H1 (cell line): Measurements from ENCODE around the gene PEPD. TPM values are rescaled to one million over a fixed set of nuclear protein-coding genes. Genes with fewer than 3 reads are reported as not detected.

ENCODE experiments used
- CTCF ChIA-PET: fragments of 300-600 bp; sonication (Branson Sonifier 250); formaldehyde crosslinking; loops from one replicate; lab custom pipeline; 2021; ENCODE audit not compliant: partially characterized antibody; lab: Charles Lee
- POLR2A ChIA-PET: fragments of 300-600 bp; sonication (Branson Sonifier 250); formaldehyde crosslinking; loops from one replicate; lab custom pipeline; 2021; ENCODE audit warnings: inconsistent platforms; ENCODE audit not compliant: partially characterized antibody; lab: Charles Lee
- DNase-seq, 2 experiments: peaks; one replicate each; pipeline versions ENCODE4 v3.0.0 to v3.0.0-alpha.2; 2010 to 2022; ENCODE audit warnings: low spot score in 2 of 2, low read depth in 1 of 2, mixed read lengths in 1 of 2
- FAIRE-seq: peaks from 2 replicates; lab custom pipeline; 2011; peaks lifted over from hg19 to GRCh38; lab: Jason Lieb, UNC
- H2AFZ ChIP-seq: 2 replicates; pipeline ENCODE4 v1.8.1; 2012; ENCODE audit warnings: low read length, inconsistent platforms
- H2AK5ac ChIP-seq: 2 replicates; pipeline ENCODE4 v1.6.1; 2013; ENCODE audit warnings: low read depth, low read length
- H2BK120ac ChIP-seq: replicated peaks from 2 replicates; pipeline ENCODE3; 2013; ENCODE audit warnings: low read depth, low read length, inconsistent platforms
- H2BK12ac ChIP-seq: 2 replicates; pipeline ENCODE4 v1.6.1; 2013; ENCODE audit warnings: low read depth, low read length
- H2BK15ac ChIP-seq: 2 replicates; pipeline ENCODE4 v1.6.1; 2013; ENCODE audit warnings: low read length
- H2BK20ac ChIP-seq: 2 replicates; pipeline ENCODE4 v1.6.1; 2013; ENCODE audit warnings: low read length
- H2BK5ac ChIP-seq: 2 replicates; pipeline ENCODE4 v1.6.1; 2013; ENCODE audit warnings: low read depth, low read length
- H3K14ac ChIP-seq: 2 replicates; pipeline ENCODE4 v1.6.1; 2013; ENCODE audit warnings: inconsistent platforms; ENCODE audit not compliant: insufficient read length
- H3K18ac ChIP-seq: 2 replicates; pipeline ENCODE4 v1.6.1; 2013; ENCODE audit warnings: low read length; ENCODE audit errors: extremely low read depth
- H3K23ac ChIP-seq: 2 replicates; pipeline ENCODE4 v1.6.1; 2013; ENCODE audit warnings: inconsistent platforms; ENCODE audit not compliant: insufficient read length
- H3K23me2 ChIP-seq: 2 replicates; pipeline ENCODE4 v1.6.1; 2013; ENCODE audit warnings: low read depth, low read length
- H3K27ac ChIP-seq: 2 replicates; pipeline ENCODE4 v1.6.1; 2011; ENCODE audit warnings: low read depth, low read length, inconsistent platforms
- H3K27me3 ChIP-seq, 4 experiments: replicated peaks in 1 of 4; 1 replicate in 1 of 4; 2 replicates in 3 of 4; pipeline versions ENCODE4 v1.6.1 to v1.8.1; 2011 to 2013; ENCODE audit warnings: low read length in 3 of 4, mild to moderate bottlenecking in 3 of 4, inconsistent platforms in 2 of 4, mixed read lengths in 2 of 4, moderate library complexity in 1 of 4; ENCODE audit not compliant: control insufficient read depth in 3 of 4, insufficient read depth in 3 of 4; ENCODE audit errors: extremely low read depth in 1 of 4
- H3K36me3 ChIP-seq, 4 experiments: 2 replicates each; pipeline versions ENCODE4 v1.6.1 to v1.8.1; 2011 to 2013; ENCODE audit warnings: mild to moderate bottlenecking in 4 of 4, low read length in 3 of 4, moderate library complexity in 2 of 4, control low read depth in 1 of 4, inconsistent platforms in 1 of 4; ENCODE audit not compliant: insufficient read depth in 4 of 4, control insufficient read depth in 2 of 4
- H3K4ac ChIP-seq: replicated peaks from 2 replicates; pipeline ENCODE3; 2013; ENCODE audit warnings: low read length, low read depth, mixed read lengths, inconsistent platforms; ENCODE audit not compliant: insufficient read length
- H3K4me1 ChIP-seq, 4 experiments: replicated peaks in 1 of 4; 1 replicate in 1 of 4; 2 replicates in 3 of 4; pipeline versions ENCODE4 v1.6.1 to v1.8.1; 2011 to 2013; ENCODE audit warnings: low read length in 3 of 4, inconsistent platforms in 2 of 4, mixed read lengths in 1 of 4; ENCODE audit not compliant: insufficient read depth in 4 of 4, control insufficient read depth in 3 of 4
- H3K4me2 ChIP-seq, 2 experiments: 2 replicates each; pipeline versions ENCODE4 v1.6.1 to v1.8.1; 2011 to 2013; ENCODE audit warnings: low read depth in 2 of 2, low read length in 2 of 2, control low read depth in 1 of 2, inconsistent platforms in 1 of 2, mild to moderate bottlenecking in 1 of 2; ENCODE audit not compliant: insufficient read depth in 1 of 2
- H3K4me3 ChIP-seq, 4 experiments: fragments of 200-600, 300-600 bp in 1 of 4; sonication (generic), shearing (Covaris generic), sonication (Bioruptor Twin) in 1 of 4; 2 replicates each; pipeline versions ENCODE4 v1.5.1 to v1.8.1; 2011 to 2016; ENCODE audit warnings: low read length in 4 of 4, low read depth in 3 of 4, control low read depth in 2 of 4, inconsistent platforms in 2 of 4, mild to moderate bottlenecking in 2 of 4, mixed read lengths in 1 of 4, moderate library complexity in 1 of 4; ENCODE audit not compliant: insufficient read depth in 2 of 4; ENCODE audit errors: extremely low read depth in 1 of 4
- H3K56ac ChIP-seq: replicated peaks from 2 replicates; pipeline ENCODE3; 2013; ENCODE audit warnings: low read depth, mild to moderate bottlenecking, mixed read lengths, low read length, inconsistent platforms; ENCODE audit not compliant: insufficient read length
- H3K79me1 ChIP-seq: 2 replicates; pipeline ENCODE4 v1.6.1; 2013; ENCODE audit warnings: low read depth, low read length, control low read depth
- H3K79me2 ChIP-seq, 2 experiments: 2 replicates each; pipeline versions ENCODE4 v1.6.1 to v1.8.1; 2012 to 2013; ENCODE audit warnings: low read length in 2 of 2, mild to moderate bottlenecking in 2 of 2, inconsistent platforms in 1 of 2; ENCODE audit not compliant: insufficient read depth in 2 of 2, control insufficient read depth in 1 of 2
- H3K9ac ChIP-seq, 4 experiments: replicated peaks in 1 of 4; 1 replicate in 1 of 4; 2 replicates in 3 of 4; pipeline versions ENCODE4 v1.6.1 to v1.8.1; 2011 to 2013; ENCODE audit warnings: low read depth in 3 of 4, low read length in 3 of 4, control low read depth in 2 of 4, mild to moderate bottlenecking in 2 of 4, moderate library complexity in 2 of 4, inconsistent platforms in 1 of 4; ENCODE audit errors: extremely low read depth in 1 of 4
- H3K9me3 ChIP-seq, 2 experiments: 2 replicates each; pipeline versions ENCODE4 v1.6.1 to v1.8.1; 2012 to 2013; ENCODE audit warnings: mild to moderate bottlenecking in 2 of 2, moderate library complexity in 2 of 2, control low read depth in 1 of 2, inconsistent platforms in 1 of 2, low read depth in 1 of 2, low read length in 1 of 2, mixed read lengths in 1 of 2; ENCODE audit not compliant: insufficient read depth in 2 of 2
- H4K20me1 ChIP-seq, 2 experiments: replicated peaks in 1 of 2; 2 replicates each; pipeline versions ENCODE3 to v1.8.1; 2011 to 2013; ENCODE audit warnings: inconsistent platforms in 2 of 2, low read length in 2 of 2, mild to moderate bottlenecking in 1 of 2; ENCODE audit not compliant: insufficient read depth in 2 of 2, control insufficient read depth in 1 of 2
- H4K5ac ChIP-seq: 2 replicates; pipeline ENCODE4 v1.6.1; 2013; ENCODE audit warnings: low read length, low read depth, mixed read lengths, inconsistent platforms; ENCODE audit not compliant: insufficient read length
- H4K8ac ChIP-seq: 2 replicates; pipeline ENCODE4 v1.8.0; 2013; ENCODE audit warnings: mild to moderate bottlenecking, moderate library complexity, low read length, inconsistent platforms; ENCODE audit not compliant: insufficient read depth; ENCODE audit errors: extremely low read depth
- H4K91ac ChIP-seq: replicated peaks from 2 replicates; pipeline ENCODE3; 2013; ENCODE audit warnings: low read length, mixed read lengths, inconsistent platforms; ENCODE audit not compliant: insufficient read length
- ATF3 ChIP-seq: IDR thresholded peaks from 2 replicates; pipeline ENCODE4 v1.6.1; 2011; ENCODE audit warnings: low read depth, mild to moderate bottlenecking, low read length; ENCODE audit not compliant: insufficient read depth
- JUN ChIP-seq: IDR thresholded peaks from 2 replicates; pipeline ENCODE4 v1.6.1; 2011; ENCODE audit warnings: low read depth, mild to moderate bottlenecking, improper control_type of control experiment, low read length
- KDM5A ChIP-seq: fragments of 200-600 bp; IDR thresholded peaks from 2 replicates; pipeline ENCODE4 v1.7.1; 2012; ENCODE audit warnings: mild to moderate bottlenecking, low read length, inconsistent platforms, mixed read lengths
- WGBS, 2 experiments: shearing (Covaris generic) in 1 of 2; methylation state at CpG; one replicate each; pipeline versions ENCODE4 v1.1.6 to v1.1.7; 2013 to 2015; ENCODE audit warnings: low lambda C conversion rate in 2 of 2, mixed read lengths in 2 of 2, inconsistent platforms in 1 of 2, low coverage in 1 of 2, missing lambda C conversion rate in 1 of 2; ENCODE audit not compliant: insufficient replicate concordance in 2 of 2, insufficient coverage in 1 of 2, insufficient read length in 1 of 2; ENCODE audit errors: extremely low coverage in 1 of 2, missing lambda C conversion rate in 1 of 2; 5-methylcytosine and 5-hydroxymethylcytosine counted together
- polyA plus RNA-seq, 7 experiments: library from polyadenylated mRNA; depleted of rRNA in 3 of 7; stranded (reverse) in 5 of 7; unstranded in 2 of 7; fragments of >200 nt in 5 of 7; fragments of 200-250 nt in 2 of 7; gene quantifications; 1 replicate in 5 of 7; 2 replicates in 1 of 7; 4 replicates in 1 of 7; pipeline versions ENCODE4 v1.2.1 to v1.2.3, GENCODE V29; 2011 to 2013; ENCODE audit warnings: missing spikeins in 2 of 7, mixed read lengths in 2 of 7
- total RNA-seq: library from RNA; stranded (reverse); fragmentation: NEBNext Ultra II Directional; extraction: Animal tissue kit (Norgen Biotek cat#: 25700); gene quantifications from 2 replicates; pipeline ENCODE4 v1.2.1, GENCODE V29; 2021

PEPD gene
- total and polyA plus RNA-seq, 2 of the 8 experiments (the other 6 are each of a cell fraction or from before 2014, with no cell fraction given), result 84.1 to 178 TPM

DNA sequence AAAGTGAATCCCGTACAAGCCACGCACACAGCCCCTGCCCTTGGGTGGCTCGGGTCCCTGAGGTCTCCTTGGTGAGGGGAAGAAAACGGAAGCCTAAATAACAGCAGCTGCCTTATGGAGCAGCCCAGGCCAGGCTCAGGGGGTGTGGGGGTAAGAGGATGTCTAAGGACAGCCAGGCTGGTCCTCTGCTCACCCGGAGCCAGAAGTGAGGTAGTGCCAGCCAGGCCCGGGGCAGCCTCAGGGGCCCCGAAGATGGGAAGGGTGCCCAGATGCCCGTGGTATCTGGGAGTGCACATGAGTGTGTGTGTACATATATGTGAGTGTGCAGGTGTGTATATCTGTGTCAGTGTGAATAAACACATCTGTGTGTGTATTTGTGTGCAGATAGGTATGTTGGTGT is 38.4 kb upstream of the PEPD start:
- H3K27ac ChIP-seq, result no peak overlapping the region
- H2AK5ac ChIP-seq, result no peak overlapping the region
- peak overlapping the region; percentile 80; the same call in 1 of the 2 replicates for H2BK12ac ChIP-seq
- H3K56ac ChIP-seq, result no peak overlapping the region
- no peaks in the 10 kb centered on the region for H3K79me1 ChIP-seq
- H4K91ac ChIP-seq, result no peak overlapping the region
- H3K27me3 ChIP-seq, result no peaks in the 10 kb centered on the region
- H3K4ac ChIP-seq, result no peak overlapping the region
- H3K36me3 ChIP-seq, result no peaks in the 10 kb centered on the region
- ChIA-PET POLR2A (no interaction called here), CTCF (interaction anchor here (1.6 to 2.0 kb wide), 2 partner anchors 25 to 127 kb away, joined by 4 read pairs; no protein-coding TSS in a partner anchor)
- no peak overlapping the region for H3K9ac ChIP-seq
- H3K23me2 ChIP-seq, result no peaks in the 10 kb centered on the region
- H3K4me1 ChIP-seq, result peaks cover 0 to 4% (median 2%) of the 10 kb centered on the region in 4 experiments; a peak in 5 of 7 replicates
- H4K20me1 ChIP-seq, result peaks cover 0 to 1% of the 10 kb centered on the region in 2 experiments
- no peaks in the 10 kb centered on the region for H3K79me2 ChIP-seq
- H3K9me3 ChIP-seq, result no peaks in the 10 kb centered on the region
- H2BK5ac ChIP-seq, result no peak overlapping the region
- WGBS, 2 experiments, result 88% methylated on average over 8 of the region's 8 CpGs; no CpG with 5 or more reads in 1 of the 2 experiments
- no peak overlapping the region for H2BK20ac ChIP-seq
- H2AFZ ChIP-seq, result no peak overlapping the region
- H3K4me2 ChIP-seq, result no peak overlapping the region
- FAIRE-seq (no peak), DNase-seq (no peak)
- TF ChIP-seq JUN (no peak), KDM5A (no peak), ATF3 (no peak)
- no peak overlapping the region for H3K4me3 ChIP-seq
- H3K23ac ChIP-seq, result no peak overlapping the region
- no peak overlapping the region for H3K14ac ChIP-seq
- no peak overlapping the region for H2BK120ac ChIP-seq
- no peak overlapping the region for H4K5ac ChIP-seq
- H2BK15ac ChIP-seq, result peak overlapping the region; percentile 53
- no peak overlapping the region for H4K8ac ChIP-seq
- no peak overlapping the region for H3K18ac ChIP-seq
